Right lobe of liver (tissue), 6 donors: Measurements from ENCODE around the gene C1orf56. TPM values are rescaled to one million over a fixed set of nuclear protein-coding genes. Genes with fewer than 3 reads are reported as not detected.
"Not testable (repeated sequence)": the region's sequence is repeated elsewhere in the genome, so short reads cannot be mapped to it uniquely, and the experiment has no call there.

Source experiments
- ATAC-seq, 4 donors: fragments of 200-7000 bp; cut with Tn5 transposase; one replicate each; pipeline ENCODE4 v1.9.1; 2020; ENCODE audit warnings: mild to moderate bottlenecking in 4 of 4, moderate library complexity in 4 of 4
- DNase-seq, 3 donors: peaks; one replicate each; pipeline ENCODE4 v3.0.0-alpha.2; 2020
- H3K27ac ChIP-seq, 3 donors: fragments of 200-600 bp; one replicate each; pipeline ENCODE4 v1.8.0; 2022
- H3K27me3 ChIP-seq, 2 donors: fragments of 200-600 bp; one replicate each; pipeline ENCODE4 v1.8.0; 2022
- H3K36me3 ChIP-seq, 4 donors: fragments of 200-600 bp; sonication (generic) in 1 of 4; one replicate each; pipeline versions ENCODE4 v1.5.1 to v1.8.0; 2017 to 2022; ENCODE audit warnings: control low read depth in 1 of 4
- H3K4me1 ChIP-seq, 4 donors: fragments of 200-600 bp; sonication (generic) in 1 of 4; one replicate each; pipeline versions ENCODE4 v1.5.1 to v1.8.0; 2017 to 2022; ENCODE audit warnings: control low read depth in 1 of 4
- H3K4me3 ChIP-seq, 3 donors: fragments of 200-600 bp; one replicate each; pipeline ENCODE4 v1.8.0; 2022
- H3K9me3 ChIP-seq, 4 donors: fragments of 200-600 bp; sonication (generic) in 1 of 4; one replicate each; pipeline versions ENCODE4 v1.5.1 to v1.8.0; 2017 to 2022; ENCODE audit warnings: control low read depth in 1 of 4
- CTCF ChIP-seq, 4 donors: fragments of 200-600 bp in 3 of 4; fragments of 450-650 bp in 1 of 4; IDR thresholded peaks; one replicate each; pipeline versions ENCODE4 v1.5.1 to v1.8.0; 2016 to 2022; ENCODE audit warnings: antibody characterized with exemption in 4 of 4, mild to moderate bottlenecking in 2 of 4
- POLR2A ChIP-seq: fragments of 450-650 bp; IDR thresholded peaks from one replicate; pipeline ENCODE4 v1.6.1; 2017; ENCODE audit warnings: antibody characterized with exemption, mild to moderate bottlenecking
- WGBS: methylation state at CpG from one replicate; pipeline ENCODE4 v1.1.6; 2018; ENCODE audit warnings: low coverage, low lambda C conversion rate; ENCODE audit not compliant: insufficient coverage; ENCODE audit errors: missing lambda C conversion rate; 5-methylcytosine and 5-hydroxymethylcytosine counted together
- intact Hi-C, 2 donors: fragments of 100-400 bp; cut with DNase I; formaldehyde crosslinking; loops; one replicate each; pipeline versions ENCODE4 v1.11.2 to v1.14.1; 2022
- small RNA-seq, 2 experiments: library from RNA; depleted of rRNA; stranded (forward); fragments of <200 nt; gene quantifications; one replicate each; pipeline ENCODE3, GENCODE V24; 2016
- total RNA-seq, 6 experiments: library from RNA; depleted of rRNA in 2 of 6; stranded (reverse); fragments of >200 nt in 2 of 6; fragmentation: NEBNext Ultra II Directional in 3 of 6; extraction: Animal tissue kit (Norgen Biotek cat#: 25700) in 3 of 6; gene quantifications; one replicate each; pipeline versions ENCODE4 v1.1.0 to v1.2.4, GENCODE V29; 2016 to 2023
- donor health status: DM: no; HTN: yes; CAD: no.
- donor health status: DM: no; HTN: no; CAD: no.
- donor health status: DM: no; HTN: no; CAD: no.
- donor health status: DM: no; HTN: yes; CAD: no.
- donor health status: DM: no; HTN: yes; CAD: no.

C1orf56 gene
- total RNA-seq, 6 experiments from 2014 or later = 2.4 to 5.7 (median 3.8) TPM

- Histone ChIP-seq H3K4me1 (no peaks in the 10 kb centered on the region), H3K36me3 (no peaks in the 10 kb centered on the region), H3K4me3 (no peak overlapping the region), H3K27ac (no peak overlapping the region), H3K9me3 (no peaks in the 10 kb centered on the region), H3K27me3 (no peaks in the 10 kb centered on the region)
- TF ChIP-seq CTCF (IDR thresholded peaks at IDR 0.05) (no peak), POLR2A (no peak)
- WGBS = 77% methylated on average over 4 of the region's 4 CpGs
- ATAC-seq (no peak), DNase-seq (no peak)
- intact Hi-C loops = no loop called here
These were observed 38.5 kb downstream of the C1orf56 start for GRCh38 chr1:151085953-151086559.

GRCh38 chr1:151097426-151097825 is 49.9 kb downstream of the C1orf56 start:
- not testable (repeated sequence) for DNase-seq
- 87% methylated on average over 6 of the region's 6 CpGs for WGBS
- intact Hi-C loops = loop anchor here in 1 of 2 donors (5.0 kb wide), 1 partner anchor 60 kb away; the partner anchor contains the start of gene TNFAIP8L2

GRCh38 chr1:151098126-151098525 is 50.6 kb downstream of the C1orf56 start:
- no peaks in the 10 kb centered on the region for H3K9me3 ChIP-seq
- no peaks in the 10 kb centered on the region for H3K27me3 ChIP-seq
- ATAC-seq = no peak
- H3K4me3 ChIP-seq = no peak overlapping the region
- TF ChIP-seq POLR2A (no peak), CTCF (IDR thresholded peaks at IDR 0.05) (no peak)
- H3K36me3 ChIP-seq = peaks cover 0 to 6% (median 0%) of the 10 kb centered on the region in 4 donors
- no peak for DNase-seq
- no peaks in the 10 kb centered on the region for H3K4me1 ChIP-seq
- H3K27ac ChIP-seq = no peak overlapping the region
- no CpG with 5 or more reads among the region's 1 CpG for WGBS
- intact Hi-C loops = loop anchor here in 1 of 2 donors (5.0 kb wide), 1 partner anchor 59 kb away; the partner anchor contains the start of gene TNFAIP8L2

More at GRCh38 chr1:151097426-151097825, 49.9 kb downstream of the C1orf56 start:
- H3K4me3 ChIP-seq, ATAC-seq, H3K4me1 ChIP-seq, H3K9me3 ChIP-seq, H3K27ac ChIP-seq, H3K36me3 ChIP-seq, H3K27me3 ChIP-seq: not testable (repeated sequence)

Small RNA genes lying within 50 kb of the gene (small RNA-seq; reads per million reads assigned to genes)
- 0 reads per million in 2 experiments for gene RNU6-884P

Other genes with a start within 250 kb of the C1orf56 start
- gene CTSK, start 239.5 kb upstream of the C1orf56 start, total RNA-seq = 1 to 10 TPM; 1.5 to 3.8 (median 2.6) TPM
- 10 to 100 TPM; 24.7 to 31.9 (median 27.8) TPM for gene ARNT, start 171.2 kb upstream of the C1orf56 start, total RNA-seq
- gene CTXND2, start 160.6 kb upstream of the C1orf56 start, total RNA-seq = not detected
- gene SETDB1, start 121.4 kb upstream of the C1orf56 start, total RNA-seq = 10 to 100 TPM; 10.4 to 17.8 (median 12.9) TPM
- gene CERS2, start 72.9 kb upstream of the C1orf56 start, total RNA-seq = 100 to 1,000 TPM; 298 to 572 (median 459) TPM
- gene ANXA9, start 65.5 kb upstream of the C1orf56 start, total RNA-seq = 10 to 100 TPM in 5 of 6 experiments, 1 to 10 TPM in 1; 9.9 to 18.5 (median 15.1) TPM
- 10 to 100 TPM; 10.1 to 19.7 (median 15.4) TPM for gene MINDY1, start 40.8 kb upstream of the C1orf56 start, total RNA-seq
- 10 to 100 TPM in 4 of 6 experiments, 1 to 10 TPM in 2; 4.7 to 12.0 (median 10.1) TPM for gene PRUNE1, start 39.3 kb upstream of the C1orf56 start, total RNA-seq
- gene BNIPL, start 11.2 kb upstream of the C1orf56 start, total RNA-seq = under 1 TPM in 5 of 6 experiments, not detected in 1; 0.12 to 0.76 (median 0.42) TPM
- gene CDC42SE1, start 11.9 kb downstream of the C1orf56 start, total RNA-seq = 10 to 100 TPM; 15.9 to 37.5 (median 27.3) TPM
- under 1 TPM; 0.24 to 0.56 (median 0.40) TPM for gene MLLT11, start 12.6 kb downstream of the C1orf56 start, total RNA-seq
- gene GABPB2, start 23.0 kb downstream of the C1orf56 start, total RNA-seq = 1 to 10 TPM; 2.0 to 6.5 (median 5.0) TPM
- gene SEMA6C, start 98.9 kb downstream of the C1orf56 start, total RNA-seq = 1 to 10 TPM in 5 of 6 experiments, under 1 TPM in 1; 0.87 to 8.3 (median 4.1) TPM
- gene TNFAIP8L2, start 108.9 kb downstream of the C1orf56 start, total RNA-seq = 1 to 10 TPM; 1.1 to 4.2 (median 2.2) TPM
- gene LYSMD1, start 118.2 kb downstream of the C1orf56 start, total RNA-seq = 1 to 10 TPM; 2.7 to 6.4 (median 4.5) TPM
- 10 to 100 TPM in 2 of 6 experiments, 1 to 10 TPM in 4; 7.5 to 13.2 (median 8.5) TPM for gene SCNM1, start 118.4 kb downstream of the C1orf56 start, total RNA-seq
- gene TMOD4, start 128.2 kb downstream of the C1orf56 start, total RNA-seq = not detected
- 10 to 100 TPM; 10.0 to 19.2 (median 14.7) TPM for gene VPS72, start 142.4 kb downstream of the C1orf56 start, total RNA-seq
- 10 to 100 TPM; 13.9 to 22.1 (median 17.2) TPM for gene PIP5K1A, start 150.8 kb downstream of the C1orf56 start, total RNA-seq
- gene PSMD4, start 207.0 kb downstream of the C1orf56 start, total RNA-seq = 10 to 100 TPM; 72.2 to 95.6 (median 79.1) TPM
- gene ZNF687, start 234.5 kb downstream of the C1orf56 start, total RNA-seq = 10 to 100 TPM in 3 of 6 experiments, 1 to 10 TPM in 3; 7.6 to 14.2 (median 10.1) TPM